Measurements from ENCODE around the gene HPCA. TPM values are rescaled to one million over a fixed set of nuclear protein-coding genes. Genes with fewer than 3 reads are reported as not detected.

Gene HPCA
- total and polyA plus RNA-seq, 2 of the 8 experiments (the other 6 are each of a cell fraction or from before 2014, with no cell fraction given): 0.70 to 1.4 TPM

GRCh38 chr1:32892368-32893197 lies 6.3 kb downstream of the HPCA start (continued):
- TF ChIP-seq SP1 (IDR thresholded peaks at IDR 0.05; ENCODE audit: low read depth, low read length) (peak; percentile 26; the same call in 1 of the 2 replicates), CHD7 (IDR thresholded peaks at IDR 0.05; ENCODE audit: insufficient replicate concordance, low read length) (no peak), GTF2F1 (IDR thresholded peaks at IDR 0.05; ENCODE audit: borderline replicate concordance, low read depth, low read length) (peak; percentile 9; the same call in 1 of the 2 replicates), RNF2 (IDR thresholded peaks at IDR 0.05; ENCODE audit: borderline replicate concordance, low read depth, low read length, missing control alignments, poor library complexity, severe bottlenecking) (no peak), TCF12 (IDR thresholded peaks at IDR 0.05; ENCODE audit: low read depth, low read length) (peak; percentile 68; the same call in 1 of the 2 replicates), POLR2A (IDR thresholded peaks at IDR 0.05; ENCODE audit: control extremely low read depth in 1 of 2, low read depth in 2 of 2, low read length in 2 of 2) (no peak; a peak in 1 of 3 replicates), SIRT6 (IDR thresholded peaks at IDR 0.05; ENCODE audit: low read length) (no peak), JUND (IDR thresholded peaks at IDR 0.05; ENCODE audit: low read length) (0 out of 2 replicates have a peak, but pooled peaks have one; percentile 47), CEBPB (IDR thresholded peaks at IDR 0.05; ENCODE audit: low read depth, low read length) (no peak), PHF8 (conservative IDR thresholded peaks at IDR 0.05; ENCODE audit: low read depth, low read length) (no peak)
